ENCODE data around the gene METTL27. TPM values are rescaled to one million over a fixed set of nuclear protein-coding genes. Genes with fewer than 3 reads are reported as not detected.

METTL27 gene
- total RNA-seq, 2 experiments from 2014 or later: 1.6 to 2.1 TPM

GRCh38 chr7:73888959-73889358, 46.6 kb upstream of the METTL27 start:
- ATAC-seq (ENCODE audit: poor library complexity) (no peak), DNase-seq (no peak)
- H3K4me1 ChIP-seq (ENCODE audit: insufficient read depth, low read length): no peaks in the 10 kb centered on the region
- H3K27me3 ChIP-seq (ENCODE audit: control insufficient read depth in 1 of 2, insufficient read depth in 2 of 2, low read length in 2 of 2): peaks cover 8 to 10% of the 10 kb centered on the region in 2 experiments
- Mint-ChIP-seq H3K36me3 (ENCODE audit: low read depth) (no peaks in the 10 kb centered on the region), H3K27me3 (peaks cover 20% of the 10 kb centered on the region), H3K4me1 (ENCODE audit: low read depth) (no peaks in the 10 kb centered on the region), H3K4me3 (no peak overlapping the region), H3K27ac (no peak overlapping the region), H3K9me3 (no peaks in the 10 kb centered on the region)
- ChIA-PET CTCF (no interaction called here), POLR2A (no interaction called here)
- H3K9me3 ChIP-seq (ENCODE audit: control insufficient read depth in 1 of 2, insufficient read depth in 1 of 2, low read length in 2 of 2): peaks cover 0 to 12% of the 10 kb centered on the region in 2 experiments
- no peaks in the 10 kb centered on the region for H3K36me3 ChIP-seq (ENCODE audit: insufficient read depth, low read length)
- no peak overlapping the region for H3K4me3 ChIP-seq (ENCODE audit: low read length)
- intact Hi-C loops (cut with DNase I, micrococcal nuclease): no loop called here
- H3K27ac ChIP-seq (ENCODE audit: low read depth in 1 of 2, low read length in 2 of 2): no peak overlapping the region
- no peak for TF ChIP-seq CTCF (IDR thresholded peaks at IDR 0.05)

GRCh38 chr7:73887762-73888161, 45.4 kb upstream of the METTL27 start:
- H3K27ac ChIP-seq (ENCODE audit: low read depth in 1 of 2, low read length in 2 of 2): no peak overlapping the region
- no peaks in the 10 kb centered on the region for H3K36me3 ChIP-seq (ENCODE audit: insufficient read depth, low read length)
- H3K36me3 Mint-ChIP-seq (ENCODE audit: low read depth): no peaks in the 10 kb centered on the region
- peaks cover 8 to 10% of the 10 kb centered on the region in 2 experiments for H3K27me3 ChIP-seq (ENCODE audit: control insufficient read depth in 1 of 2, insufficient read depth in 2 of 2, low read length in 2 of 2)
- H3K27ac Mint-ChIP-seq: no peak overlapping the region
- ChIA-PET POLR2A (no interaction called here), CTCF (no interaction called here)
- H3K4me1 Mint-ChIP-seq (ENCODE audit: low read depth): no peaks in the 10 kb centered on the region
- intact Hi-C loops (cut with DNase I, micrococcal nuclease): no loop called here
- H3K9me3 Mint-ChIP-seq: no peaks in the 10 kb centered on the region
- no peaks in the 10 kb centered on the region for H3K4me1 ChIP-seq (ENCODE audit: insufficient read depth, low read length)
- no peak overlapping the region for H3K4me3 Mint-ChIP-seq
- H3K27me3 Mint-ChIP-seq: peaks cover 20% of the 10 kb centered on the region
- no peak for ATAC-seq (ENCODE audit: poor library complexity)
- TF ChIP-seq CTCF (IDR thresholded peaks at IDR 0.05): no peak
- H3K4me3 ChIP-seq (ENCODE audit: low read length): no peak overlapping the region
- DNase-seq: no peak
- H3K9me3 ChIP-seq (ENCODE audit: control insufficient read depth in 1 of 2, insufficient read depth in 1 of 2, low read length in 2 of 2): peaks cover 0 to under 1% of the 10 kb centered on the region in 2 experiments

GRCh38 chr7:73885975-73886798, 43.9 kb upstream of the METTL27 start:
- DNase-seq (no peak), ATAC-seq (ENCODE audit: poor library complexity) (no peak)
- Histone ChIP-seq H3K4me3 (ENCODE audit: low read length) (no peak overlapping the region), H3K27me3 (ENCODE audit: control insufficient read depth in 1 of 2, insufficient read depth in 2 of 2, low read length in 2 of 2) (peaks cover 8 to 13% of the 10 kb centered on the region in 2 experiments), H3K27ac (ENCODE audit: low read depth in 1 of 2, low read length in 2 of 2) (no peak overlapping the region), H3K9me3 (ENCODE audit: control insufficient read depth in 1 of 2, insufficient read depth in 1 of 2, low read length in 2 of 2) (no peaks in the 10 kb centered on the region), H3K36me3 (ENCODE audit: insufficient read depth, low read length) (no peaks in the 10 kb centered on the region), H3K4me1 (ENCODE audit: insufficient read depth, low read length) (no peaks in the 10 kb centered on the region)
- H3K9me3 Mint-ChIP-seq: no peaks in the 10 kb centered on the region
- no peak overlapping the region for H3K4me3 Mint-ChIP-seq
- no peaks in the 10 kb centered on the region for H3K36me3 Mint-ChIP-seq (ENCODE audit: low read depth)
- TF ChIP-seq CTCF (IDR thresholded peaks at IDR 0.05): no peak
- CTCF ChIA-PET: no interaction called here
- no peak overlapping the region for H3K27ac Mint-ChIP-seq
- intact Hi-C loops (cut with DNase I, micrococcal nuclease): no loop called here
- H3K4me1 Mint-ChIP-seq (ENCODE audit: low read depth): no peaks in the 10 kb centered on the region
- POLR2A ChIA-PET: no interaction called here
- peaks cover 17% of the 10 kb centered on the region for H3K27me3 Mint-ChIP-seq
